OCI-LY7 (cell line): ENCODE results near the gene ZNF648.
"Not testable (repeated sequence)": the region's sequence is repeated elsewhere in the genome, so short reads cannot be mapped to it uniquely, and the experiment has no call there.

Experiments
- EZH2phosphoT487 ChIP-seq: fragments of 200-600 bp; sonication (generic); IDR thresholded peaks from 2 replicates; pipeline ENCODE4 v1.6.1; 2018; ENCODE audit warnings: low read depth, borderline replicate concordance, mild to moderate bottlenecking, mixed run types, antibody characterized with exemption, low read length, moderate library complexity, mixed read lengths
- TF ChIP-seq, protein P1 (sequence below): fragments of 200-600 bp; sonication (generic); conservative IDR thresholded peaks from 2 replicates; pipeline ENCODE4 v1.5.1; 2014; ENCODE audit warnings: mild to moderate bottlenecking, antibody characterized with exemption, low read length, moderate library complexity, mixed read lengths

DNA sequence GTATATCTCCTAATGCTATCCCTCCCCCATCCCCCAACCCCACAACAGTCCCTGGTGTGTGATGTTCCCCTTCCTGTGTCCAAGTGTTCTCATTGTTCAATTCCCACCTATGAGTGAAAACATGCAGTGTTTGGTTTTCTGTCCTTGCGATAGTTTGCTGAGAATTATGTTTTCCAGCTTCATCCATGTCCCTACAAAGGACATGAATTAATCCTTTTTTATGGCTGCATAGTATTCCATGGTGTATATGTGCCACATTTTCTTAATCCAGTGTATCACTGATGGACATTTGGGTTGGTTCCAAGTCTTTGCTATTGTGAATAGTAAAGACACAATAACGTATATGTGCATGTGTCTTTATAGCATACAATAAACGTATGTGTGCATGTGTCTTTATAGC, 56.1 kb downstream of the ZNF648 start:
- TF ChIP-seq, protein P1, sequence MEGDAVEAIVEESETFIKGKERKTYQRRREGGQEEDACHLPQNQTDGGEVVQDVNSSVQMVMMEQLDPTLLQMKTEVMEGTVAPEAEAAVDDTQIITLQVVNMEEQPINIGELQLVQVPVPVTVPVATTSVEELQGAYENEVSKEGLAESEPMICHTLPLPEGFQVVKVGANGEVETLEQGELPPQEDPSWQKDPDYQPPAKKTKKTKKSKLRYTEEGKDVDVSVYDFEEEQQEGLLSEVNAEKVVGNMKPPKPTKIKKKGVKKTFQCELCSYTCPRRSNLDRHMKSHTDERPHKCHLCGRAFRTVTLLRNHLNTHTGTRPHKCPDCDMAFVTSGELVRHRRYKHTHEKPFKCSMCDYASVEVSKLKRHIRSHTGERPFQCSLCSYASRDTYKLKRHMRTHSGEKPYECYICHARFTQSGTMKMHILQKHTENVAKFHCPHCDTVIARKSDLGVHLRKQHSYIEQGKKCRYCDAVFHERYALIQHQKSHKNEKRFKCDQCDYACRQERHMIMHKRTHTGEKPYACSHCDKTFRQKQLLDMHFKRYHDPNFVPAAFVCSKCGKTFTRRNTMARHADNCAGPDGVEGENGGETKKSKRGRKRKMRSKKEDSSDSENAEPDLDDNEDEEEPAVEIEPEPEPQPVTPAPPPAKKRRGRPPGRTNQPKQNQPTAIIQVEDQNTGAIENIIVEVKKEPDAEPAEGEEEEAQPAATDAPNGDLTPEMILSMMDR = not testable (repeated sequence)
- not testable (repeated sequence) for TF ChIP-seq EZH2phosphoT487
